ENCODE data around the gene ZFP28. TPM values are rescaled to one million over a fixed set of nuclear protein-coding genes. Genes with fewer than 3 reads are reported as not detected.

The ZFP28 gene
- total and polyA plus RNA-seq, 2 of the 8 experiments (the other 6 are each of a cell fraction or from before 2014, with no cell fraction given), result 1.6 to 4.5 TPM

- TF ChIP-seq SIN3A (conservative IDR thresholded peaks at IDR 0.05 in 1 of 2, IDR thresholded peaks at IDR 0.05 in 1 of 2; ENCODE audit: low read depth in 1 of 2, low read length in 2 of 2), result peak in 1 of 2 experiments; percentile 95; a peak in 2 of 4 replicates
- TF ChIP-seq NRF1 (IDR thresholded peaks at IDR 0.05; ENCODE audit: low read depth, low read length), result peak; percentile 74
- peak; percentile 84 for TF ChIP-seq KDM4A (IDR thresholded peaks at IDR 0.05; ENCODE audit: low read depth, low read length, severe bottlenecking)
- TF ChIP-seq, protein P1, sequence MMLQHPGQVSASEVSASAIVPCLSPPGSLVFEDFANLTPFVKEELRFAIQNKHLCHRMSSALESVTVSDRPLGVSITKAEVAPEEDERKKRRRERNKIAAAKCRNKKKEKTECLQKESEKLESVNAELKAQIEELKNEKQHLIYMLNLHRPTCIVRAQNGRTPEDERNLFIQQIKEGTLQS (IDR thresholded peaks at IDR 0.05; ENCODE audit: insufficient read depth, low read depth, low read length), result no peak
- TF ChIP-seq POLR2AphosphoS5 (IDR thresholded peaks at IDR 0.05; ENCODE audit: low read depth, low read length), result 0 out of 2 replicates have a peak, but pooled peaks have one; percentile 26
- peak; percentile 97 for TF ChIP-seq SAP30 (IDR thresholded peaks at IDR 0.05; ENCODE audit: insufficient read depth, insufficient replicate concordance, low read length)
- no peak for TF ChIP-seq CHD1 (IDR thresholded peaks at IDR 0.05; ENCODE audit: low read depth, low read length)
- peak in 1 of 2 experiments; percentile 54; a peak in 1 of 4 replicates for TF ChIP-seq HDAC2 (IDR thresholded peaks at IDR 0.05; ENCODE audit: borderline replicate concordance in 1 of 2, low read depth in 2 of 2, low read length in 2 of 2)
- peak; percentile 68 for TF ChIP-seq ASH2L (IDR thresholded peaks at IDR 0.05; ENCODE audit: low read length)
Measured at GRCh38 chr19:56507446-56508289, 31.1 kb upstream of the ZFP28 start, which contains the start of gene ZNF471 (continued).
